PC-9 (cell line): ENCODE results near the gene VDR. TPM values are rescaled to one million over a fixed set of nuclear protein-coding genes. Genes with fewer than 3 reads are reported as not detected.

Source experiments
- BruUV-seq: library from RNA; stranded (reverse); fragments of 400-500 nt; replicated peaks from 2 replicates; lab custom pipeline; 2021; lab: Mats Ljungman, UMichigan
- CTCF ChIA-PET: fragments of 300-600 bp; sonication (Branson Sonifier 250); formaldehyde crosslinking; loops from one replicate; lab custom pipeline; 2022; ENCODE audit warnings: antibody characterized with exemption; lab: Charles Lee
- POLR2A ChIA-PET: fragments of 300-600 bp; sonication (Branson Sonifier 250); formaldehyde crosslinking; loops from one replicate; lab custom pipeline; 2022; ENCODE audit warnings: antibody characterized with exemption; ENCODE audit not compliant: unreplicated experiment; lab: Charles Lee
- DNase-seq, 2 experiments: peaks; one replicate each; pipeline versions ENCODE4 v3.0.0 to v3.0.0-alpha.2; 2015 to 2022; ENCODE audit warnings: mixed read lengths in 1 of 2
- H2AFZ ChIP-seq: fragments of 200-600 bp; sonication (generic); 2 replicates; pipeline ENCODE4 v1.8.1; 2017; ENCODE audit warnings: antibody characterized with exemption
- H3F3A ChIP-seq: fragments of 200-600 bp; sonication (generic); 2 replicates; pipeline ENCODE4 v1.8.1; 2017; ENCODE audit warnings: antibody characterized with exemption, mild to moderate bottlenecking, low read depth; ENCODE audit not compliant: insufficient read depth
- H3K27ac ChIP-seq: fragments of 200-600 bp; sonication (generic); 2 replicates; pipeline ENCODE4 v1.6.1; 2016; ENCODE audit warnings: mixed run types
- H3K27me3 ChIP-seq: fragments of 200-600 bp; sonication (generic); 2 replicates; pipeline ENCODE4 v1.6.1; 2016; ENCODE audit warnings: low read depth, mixed run types; ENCODE audit not compliant: insufficient read depth
- H3K36me3 ChIP-seq: fragments of 200-600 bp; sonication (generic); 2 replicates; pipeline ENCODE4 v1.6.1; 2016; ENCODE audit warnings: low read depth, mixed run types
- H3K4me1 ChIP-seq: fragments of 200-600 bp; sonication (generic); replicated peaks from 2 replicates; pipeline ENCODE4 v1.6.1; 2016; ENCODE audit warnings: mixed run types; ENCODE audit not compliant: insufficient read depth
- H3K4me2 ChIP-seq: fragments of 200-600 bp; sonication (generic); 2 replicates; pipeline ENCODE4 v1.6.1; 2017; ENCODE audit warnings: mixed run types
- H3K4me3 ChIP-seq: fragments of 200-600 bp; sonication (generic); 2 replicates; pipeline ENCODE4 v1.6.1; 2016; ENCODE audit warnings: mixed run types
- H3K79me2 ChIP-seq: fragments of 200-600 bp; sonication (generic); 2 replicates; pipeline ENCODE4 v1.6.1; 2017; ENCODE audit warnings: low read depth, mixed run types
- H3K9me2 ChIP-seq: fragments of 200-600 bp; sonication (generic); 2 replicates; pipeline ENCODE4 v1.8.1; 2017; ENCODE audit warnings: mild to moderate bottlenecking; ENCODE audit not compliant: insufficient read depth
- H3K9me3 ChIP-seq: fragments of 200-600 bp; sonication (generic); 2 replicates; pipeline ENCODE4 v1.8.1; 2016; ENCODE audit warnings: low read depth; ENCODE audit not compliant: insufficient read depth
- H4K20me1 ChIP-seq: fragments of 200-600 bp; sonication (generic); 2 replicates; pipeline ENCODE4 v1.8.1; 2017; ENCODE audit not compliant: insufficient read depth
- EZH2 ChIP-seq: fragments of 200-600 bp; sonication (generic); IDR thresholded peaks from 2 replicates; pipeline ENCODE4 v1.8.0; 2017; ENCODE audit warnings: antibody characterized with exemption, low read depth
- intact Hi-C: fragments of 100-400 bp; cut with micrococcal nuclease; formaldehyde crosslinking; loops from one replicate; pipeline ENCODE4 v1.10.0; 2022; ENCODE audit not compliant: unreplicated experiment
- total RNA-seq: library from RNA; stranded (reverse); gene quantifications from 2 replicates; pipeline ENCODE4 v1.2.3, GENCODE V29; 2021
- TF ChIP-seq, protein P1 (sequence below): fragments of 200-600 bp; sonication (generic); conservative IDR thresholded peaks from 2 replicates; pipeline ENCODE4 v1.6.1; 2017; ENCODE audit warnings: mixed run types, antibody characterized with exemption, mild to moderate bottlenecking, moderate library complexity

Gene VDR
- total RNA-seq, 1 experiment from 2014 or later = 12.3 TPM

DNA sequence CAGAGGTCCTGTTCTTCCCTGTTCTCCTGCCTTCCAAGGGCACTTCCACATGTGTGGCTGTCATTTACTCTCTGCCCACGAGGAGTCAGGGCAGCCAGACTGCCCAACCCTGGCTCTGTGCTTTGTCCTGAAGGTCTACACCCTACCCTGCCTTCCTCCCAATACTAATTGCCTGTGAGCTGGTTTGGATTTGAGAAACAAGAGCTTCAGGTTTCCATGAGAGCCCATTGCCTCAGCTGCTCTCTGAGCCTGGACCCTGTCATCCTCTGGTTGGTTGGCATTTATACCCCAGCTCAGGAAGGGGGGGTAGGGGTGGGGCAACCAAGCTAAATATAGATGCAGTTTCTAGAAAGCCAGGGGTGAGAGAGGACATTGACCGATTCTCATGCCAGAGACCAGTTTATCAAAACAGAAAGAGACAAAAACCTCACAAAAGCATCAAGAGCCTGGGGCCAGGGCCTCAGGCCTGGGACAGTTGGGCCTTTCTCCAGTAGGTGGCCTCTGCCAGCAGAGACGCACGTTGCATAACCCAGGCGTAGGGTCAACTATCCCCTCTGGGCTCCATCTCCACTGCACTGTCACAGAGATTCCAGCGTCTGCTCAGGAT, 34.5 kb downstream of the VDR start:
- Histone ChIP-seq H3K4me3 (no peak overlapping the region), H3F3A (no peaks in the 10 kb centered on the region), H3K27me3 (no peaks in the 10 kb centered on the region), H3K4me1 (no peaks in the 10 kb centered on the region), H3K79me2 (no peaks in the 10 kb centered on the region), H3K9me3 (no peaks in the 10 kb centered on the region), H3K27ac (no peak overlapping the region), H3K36me3 (no peaks in the 10 kb centered on the region), H4K20me1 (no peaks in the 10 kb centered on the region), H2AFZ (no peak overlapping the region), H3K9me2 (no peaks in the 10 kb centered on the region), H3K4me2 (no peak overlapping the region)
- BruUV-seq = no TSS peak
- POLR2A ChIA-PET = interaction anchor here (0.8 kb wide), 1 partner anchor 11 kb away, joined by 38 read pairs; no protein-coding TSS in a partner anchor
- CTCF ChIA-PET = interaction anchor here (0.7 kb wide), 1 partner anchor 309 kb away, joined by 3 read pairs; no protein-coding TSS in a partner anchor
- DNase-seq = no peak
- intact Hi-C loops = no loop called here
- TF ChIP-seq, protein P1, sequence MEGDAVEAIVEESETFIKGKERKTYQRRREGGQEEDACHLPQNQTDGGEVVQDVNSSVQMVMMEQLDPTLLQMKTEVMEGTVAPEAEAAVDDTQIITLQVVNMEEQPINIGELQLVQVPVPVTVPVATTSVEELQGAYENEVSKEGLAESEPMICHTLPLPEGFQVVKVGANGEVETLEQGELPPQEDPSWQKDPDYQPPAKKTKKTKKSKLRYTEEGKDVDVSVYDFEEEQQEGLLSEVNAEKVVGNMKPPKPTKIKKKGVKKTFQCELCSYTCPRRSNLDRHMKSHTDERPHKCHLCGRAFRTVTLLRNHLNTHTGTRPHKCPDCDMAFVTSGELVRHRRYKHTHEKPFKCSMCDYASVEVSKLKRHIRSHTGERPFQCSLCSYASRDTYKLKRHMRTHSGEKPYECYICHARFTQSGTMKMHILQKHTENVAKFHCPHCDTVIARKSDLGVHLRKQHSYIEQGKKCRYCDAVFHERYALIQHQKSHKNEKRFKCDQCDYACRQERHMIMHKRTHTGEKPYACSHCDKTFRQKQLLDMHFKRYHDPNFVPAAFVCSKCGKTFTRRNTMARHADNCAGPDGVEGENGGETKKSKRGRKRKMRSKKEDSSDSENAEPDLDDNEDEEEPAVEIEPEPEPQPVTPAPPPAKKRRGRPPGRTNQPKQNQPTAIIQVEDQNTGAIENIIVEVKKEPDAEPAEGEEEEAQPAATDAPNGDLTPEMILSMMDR = peak; percentile 51
- no peak for TF ChIP-seq EZH2

DNA sequence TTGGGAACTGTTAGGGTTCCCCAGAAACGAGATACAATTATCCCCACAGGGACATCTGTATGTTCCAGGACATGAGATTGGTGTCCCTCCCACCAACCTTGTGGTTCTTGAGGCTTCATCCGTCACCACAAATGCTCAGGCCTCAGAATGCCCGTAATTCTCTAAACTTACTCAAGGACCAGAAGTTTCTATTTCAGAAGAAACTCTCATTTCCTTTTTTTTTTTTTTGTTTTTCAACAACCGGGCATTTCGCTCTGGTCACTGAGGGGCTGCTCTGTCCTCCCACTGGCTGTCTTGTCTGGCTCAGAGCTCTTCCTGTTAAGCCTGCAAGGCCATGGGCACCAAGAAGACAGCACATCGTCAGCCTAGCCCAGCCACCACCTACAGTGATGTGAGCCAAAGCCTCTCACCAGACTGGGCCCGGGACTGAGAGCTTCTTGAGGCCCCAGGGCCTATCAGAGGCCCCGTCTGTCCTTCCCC, 36.2 kb downstream of the VDR start:
- Histone ChIP-seq H3K4me1 (no peaks in the 10 kb centered on the region), H3K27me3 (no peaks in the 10 kb centered on the region), H3K9me3 (no peaks in the 10 kb centered on the region), H3F3A (no peaks in the 10 kb centered on the region), H4K20me1 (no peaks in the 10 kb centered on the region), H3K27ac (no peak overlapping the region), H3K4me3 (no peak overlapping the region), H2AFZ (no peak overlapping the region), H3K79me2 (no peaks in the 10 kb centered on the region), H3K4me2 (no peak overlapping the region), H3K9me2 (no peaks in the 10 kb centered on the region), H3K36me3 (no peaks in the 10 kb centered on the region)
- intact Hi-C loops = no loop called here
- BruUV-seq = no TSS peak
- no peak for TF ChIP-seq EZH2
- TF ChIP-seq, protein P1 = no peak
- no peak for DNase-seq
- ChIA-PET POLR2A (interaction anchor here (0.5 kb wide), 1 partner anchor 705 kb away, joined by 4 read pairs; no protein-coding TSS in a partner anchor), CTCF (interaction anchor here (0.6 kb wide), 1 partner anchor 37 kb away, joined by 4 read pairs; no protein-coding TSS in a partner anchor)

DNA sequence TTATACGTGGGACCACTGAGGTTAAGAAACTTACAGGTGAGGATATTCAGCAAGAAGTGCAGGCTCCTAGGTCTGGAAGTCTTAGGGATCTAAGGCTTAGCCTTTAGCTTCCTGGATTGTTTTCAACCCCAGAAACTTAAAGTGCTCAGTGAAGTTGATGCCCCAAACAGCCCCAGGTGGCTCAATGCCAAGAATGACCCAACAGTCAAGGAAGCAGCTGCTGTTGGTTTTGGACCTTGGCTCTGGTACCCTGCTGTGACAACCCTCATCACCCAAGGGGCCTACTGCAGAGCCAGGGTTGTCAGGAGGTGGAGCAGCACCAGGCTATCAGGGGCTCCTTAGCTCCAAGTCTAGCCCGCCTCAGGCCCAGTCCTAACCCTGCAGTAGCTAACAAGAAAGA, 36.8 kb downstream of the VDR start:
- H3K27me3 ChIP-seq = no peaks in the 10 kb centered on the region
- no peaks in the 10 kb centered on the region for H3K9me3 ChIP-seq
- H3K36me3 ChIP-seq = no peaks in the 10 kb centered on the region
- TF ChIP-seq, protein P1 = no peak
- TF ChIP-seq EZH2 = no peak
- no TSS peak for BruUV-seq
- no peaks in the 10 kb centered on the region for H3K4me1 ChIP-seq
- H3F3A ChIP-seq = no peaks in the 10 kb centered on the region
- H3K79me2 ChIP-seq = no peaks in the 10 kb centered on the region
- H3K4me3 ChIP-seq = no peak overlapping the region
- POLR2A ChIA-PET = no interaction called here
- H3K27ac ChIP-seq = no peak overlapping the region
- no peaks in the 10 kb centered on the region for H4K20me1 ChIP-seq
- no peak overlapping the region for H2AFZ ChIP-seq
- CTCF ChIA-PET = interaction anchor here (0.5 kb wide), 1 partner anchor 289 kb away, joined by 3 read pairs; the partner anchor contains the start of gene ASB8
- DNase-seq = no peak
- intact Hi-C loops = no loop called here
- no peaks in the 10 kb centered on the region for H3K9me2 ChIP-seq
- no peak overlapping the region for H3K4me2 ChIP-seq
